WTC11 (cell line): ENCODE measurements around the gene PCSK4. TPM values are rescaled to one million over a fixed set of nuclear protein-coding genes. Genes with fewer than 3 reads are reported as not detected.

ENCODE experiments used
- AR ChIP-seq: fragments of 250-450 bp; sonication (Bioruptor Pico); IDR thresholded peaks from 2 replicates; pipeline ENCODE4 v1.9.0; 2021; ENCODE audit warnings: mild to moderate bottlenecking
- ARID4B ChIP-seq: sonication (generic); formaldehyde crosslinking; IDR thresholded peaks from 2 replicates; pipeline ENCODE4 v1.8.0; 2023; ENCODE audit warnings: missing genetic modification reagents, mild to moderate bottlenecking, borderline replicate concordance
- ATF3 ChIP-seq: sonication (generic); formaldehyde crosslinking; conservative IDR thresholded peaks from 2 replicates; pipeline ENCODE4 v1.8.1; 2022; ENCODE audit warnings: mild to moderate bottlenecking, missing genetic modification reagents
- CTCF ChIP-seq: fragments of 200-600 bp; IDR thresholded peaks from 2 replicates; pipeline ENCODE4 v1.8.0; 2022; ENCODE audit warnings: antibody characterized with exemption
- E2F4 ChIP-seq: sonication (generic); formaldehyde crosslinking; IDR thresholded peaks from 2 replicates; pipeline ENCODE4 v1.8.1; 2022; ENCODE audit warnings: low read depth, mild to moderate bottlenecking, moderate library complexity, missing genetic modification reagents, borderline replicate concordance
- EMX1 ChIP-seq: fragments of 250-450 bp; sonication (Bioruptor Pico); IDR thresholded peaks from 2 replicates; pipeline ENCODE4 v1.8.0; 2021; ENCODE audit warnings: mild to moderate bottlenecking
- ESRRA ChIP-seq: sonication (generic); formaldehyde crosslinking; IDR thresholded peaks from 2 replicates; pipeline ENCODE4 v1.8.1; 2022; ENCODE audit warnings: mild to moderate bottlenecking, missing genetic modification reagents, borderline replicate concordance
- ETV6 ChIP-seq: sonication (generic); formaldehyde crosslinking; IDR thresholded peaks from 2 replicates; pipeline ENCODE4 v1.8.1; 2022; ENCODE audit warnings: mild to moderate bottlenecking, missing genetic modification reagents
- GTF2I ChIP-seq: fragments of 250-450 bp; sonication (Bioruptor Pico); conservative IDR thresholded peaks from 2 replicates; pipeline ENCODE4 v1.4.0; 2021; ENCODE audit warnings: mild to moderate bottlenecking
- IRF1 ChIP-seq: sonication (generic); formaldehyde crosslinking; IDR thresholded peaks from 2 replicates; pipeline ENCODE4 v1.8.0; 2023; ENCODE audit warnings: missing genetic modification reagents
- IRF2 ChIP-seq: sonication (generic); formaldehyde crosslinking; IDR thresholded peaks from 2 replicates; pipeline ENCODE4 v1.8.0; 2022; ENCODE audit warnings: low read depth, missing genetic modification reagents, borderline replicate concordance
- KAT7 ChIP-seq: sonication (generic); formaldehyde crosslinking; IDR thresholded peaks from 2 replicates; pipeline ENCODE4 v1.8.1; 2023; ENCODE audit warnings: missing genetic modification reagents, mild to moderate bottlenecking, borderline replicate concordance
- MYBL2 ChIP-seq: sonication (generic); formaldehyde crosslinking; IDR thresholded peaks from 2 replicates; pipeline ENCODE4 v1.8.1; 2023; ENCODE audit warnings: mild to moderate bottlenecking, moderate library complexity, missing genetic modification reagents
- NR3C1 ChIP-seq: sonication (generic); formaldehyde crosslinking; conservative IDR thresholded peaks from 2 replicates; pipeline ENCODE4 v1.8.1; 2023; ENCODE audit warnings: low read depth, mild to moderate bottlenecking, missing genetic modification reagents
- PRDM15 ChIP-seq: sonication (generic); formaldehyde crosslinking; IDR thresholded peaks from 2 replicates; pipeline ENCODE4 v1.8.0; 2022; ENCODE audit warnings: missing genetic modification reagents
- PRRX2 ChIP-seq: fragments of 250-450 bp; sonication (Bioruptor Pico); IDR thresholded peaks from 2 replicates; pipeline ENCODE4 v1.8.0; 2021; ENCODE audit warnings: mild to moderate bottlenecking
- SMAD3 ChIP-seq: sonication (generic); formaldehyde crosslinking; IDR thresholded peaks from 2 replicates; pipeline ENCODE4 v1.8.0; 2022; ENCODE audit warnings: missing genetic modification reagents, mild to moderate bottlenecking, borderline replicate concordance
- ZNF263 ChIP-seq: sonication (generic); formaldehyde crosslinking; IDR thresholded peaks from 2 replicates; pipeline ENCODE4 v1.8.1; 2022; ENCODE audit warnings: low read depth, mild to moderate bottlenecking, moderate library complexity, missing genetic modification reagents
- ZNF317 ChIP-seq: sonication (generic); formaldehyde crosslinking; IDR thresholded peaks from 2 replicates; pipeline ENCODE4 v1.8.1; 2023; ENCODE audit warnings: low read depth, mild to moderate bottlenecking, moderate library complexity, missing genetic modification reagents, borderline replicate concordance
- ZNF416 ChIP-seq: fragments of 250-450 bp; sonication (Bioruptor Pico); IDR thresholded peaks from 2 replicates; pipeline ENCODE4 v1.9.0; 2021; ENCODE audit warnings: mild to moderate bottlenecking, inconsistent platforms
- total RNA-seq: library from RNA; stranded (reverse); gene quantifications from 3 replicates; pipeline ENCODE4 v1.2.3, GENCODE V29; 2021

PCSK4 gene
- total RNA-seq, 1 experiment from 2014 or later, result 22.4 TPM

- no peak for TF ChIP-seq PRDM15 (CRISPR knock-in tag)
- peak; percentile 80; the same call in 1 of the 2 replicates for TF ChIP-seq EMX1 (CRISPR knock-in tag)
- peak; percentile 69; the same call in 1 of the 2 replicates for TF ChIP-seq KAT7 (CRISPR knock-in tag)
- no peak; the same call in 1 of the 2 replicates for TF ChIP-seq ZNF416 (CRISPR knock-in tag)
- no peak for TF ChIP-seq ZNF263 (CRISPR knock-in tag)
- peak; percentile 47; the same call in 1 of the 2 replicates for TF ChIP-seq ZNF317 (CRISPR knock-in tag)
- no peak for TF ChIP-seq IRF2 (CRISPR knock-in tag)
- TF ChIP-seq GTF2I (CRISPR knock-in tag), result no peak
- TF ChIP-seq PRRX2 (CRISPR knock-in tag), result no peak
- peak; percentile 90 for TF ChIP-seq IRF1 (CRISPR knock-in tag)
- no peak for TF ChIP-seq NR3C1
- TF ChIP-seq SMAD3 (CRISPR knock-in tag), result peak; percentile 86; the same call in 1 of the 2 replicates
- TF ChIP-seq ARID4B (CRISPR knock-in tag), result peak; percentile 67; the same call in 1 of the 2 replicates
- TF ChIP-seq CTCF, result peak; percentile 77
- peak; percentile 80 for TF ChIP-seq ESRRA (CRISPR knock-in tag)
- TF ChIP-seq AR, result peak; percentile 18; the same call in 1 of the 2 replicates
- TF ChIP-seq E2F4 (CRISPR knock-in tag), result no peak
- peak; percentile 41; the same call in 1 of the 2 replicates for TF ChIP-seq MYBL2 (CRISPR knock-in tag)
- peak; percentile 97 for TF ChIP-seq ETV6
- TF ChIP-seq ATF3 (CRISPR knock-in tag), result no peak
Measured at GRCh38 chr19:1438035-1438932, 51.9 kb downstream of the PCSK4 start, which contains the start of gene RPS15 (continued).
